ENCODE results near the gene SLC6A7.

SLC6A7 gene

DNA sequence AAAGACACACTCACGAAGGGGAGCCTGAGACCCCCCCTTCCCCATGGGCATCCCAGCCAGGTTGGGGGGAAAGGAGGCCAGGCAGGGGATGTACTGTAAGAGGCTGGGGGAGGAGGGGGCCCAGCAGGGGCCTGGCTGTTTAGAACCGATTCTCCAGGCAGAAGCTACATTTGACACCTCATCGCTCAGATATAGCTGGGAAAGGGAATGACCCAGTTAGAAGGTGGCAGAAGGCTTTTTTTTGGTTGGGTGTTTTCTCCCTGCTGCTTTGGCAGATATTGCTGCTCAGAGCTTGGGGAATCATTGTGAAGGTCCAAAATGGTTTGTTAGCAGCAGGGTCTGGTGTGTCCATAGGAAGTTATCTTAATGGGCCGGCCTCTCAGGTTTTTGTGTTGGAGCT, 17.3 kb upstream of the SLC6A7 start:
- no peak for DNase-seq (ENCODE audit: low read depth in 2 of 2)

DNA sequence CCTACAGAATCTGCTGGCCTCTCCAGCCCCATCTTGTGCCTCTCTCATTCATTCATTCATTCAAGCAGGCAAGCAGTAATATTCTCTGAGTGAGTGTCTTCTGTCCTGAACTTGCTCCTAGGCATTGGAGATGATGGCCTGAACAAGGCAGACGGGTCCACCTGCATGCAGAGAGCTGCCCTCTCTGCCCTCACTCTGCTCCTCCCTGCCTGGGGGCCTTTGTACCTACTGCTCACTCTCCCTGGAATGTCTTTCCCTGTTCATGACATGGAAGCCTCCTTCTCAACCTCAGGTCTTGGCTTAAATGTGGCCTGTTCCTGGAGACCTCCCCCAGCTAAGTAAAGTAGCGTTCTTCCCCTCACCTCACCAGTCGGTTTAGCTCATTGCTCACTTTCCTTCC, 16.7 kb upstream of the SLC6A7 start:
- DNase-seq (ENCODE audit: low read depth in 2 of 2), result no peak

DNA sequence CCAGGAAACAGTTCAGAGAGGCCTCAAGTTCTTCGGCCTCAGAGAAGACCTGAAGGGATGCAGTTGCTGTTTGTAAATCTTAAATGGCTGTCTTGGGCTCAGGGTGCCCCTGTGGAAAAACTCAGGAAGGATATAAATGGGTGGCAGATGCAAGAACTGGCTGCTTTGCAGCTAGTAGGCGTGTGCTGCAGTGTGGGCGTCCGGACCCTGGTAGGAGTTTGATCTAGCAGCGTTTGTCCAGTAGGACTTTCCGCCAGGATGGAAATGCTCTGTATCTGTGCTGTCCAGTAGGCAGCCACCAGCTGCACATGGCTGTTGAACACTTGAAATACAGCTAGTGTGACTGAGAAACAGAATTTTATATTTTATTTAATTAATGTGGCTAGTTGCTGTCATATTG, 15.6 kb upstream of the SLC6A7 start:
- no peak for DNase-seq (ENCODE audit: low read depth in 2 of 2)

DNA sequence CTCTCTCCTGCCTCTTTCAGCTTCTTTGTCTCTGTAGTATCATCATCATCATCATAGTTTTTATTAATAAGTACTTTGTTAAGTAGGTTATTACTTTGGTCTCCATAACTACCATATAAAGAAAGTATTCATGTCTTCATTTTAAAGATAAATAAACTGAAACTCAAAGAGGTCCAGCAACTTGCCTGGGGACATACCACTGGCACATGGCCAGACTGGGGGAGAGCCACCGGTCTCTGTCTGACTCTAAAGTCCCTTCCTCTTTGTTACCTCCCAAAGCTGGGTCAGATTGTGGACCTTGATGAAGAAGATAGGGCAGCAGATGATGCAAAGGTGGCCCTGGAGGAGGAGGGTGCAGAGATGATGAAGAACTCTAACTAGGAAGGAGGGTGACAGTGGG, 14.8 kb upstream of the SLC6A7 start:
- no peak for DNase-seq (ENCODE audit: low read depth in 2 of 2)

DNA sequence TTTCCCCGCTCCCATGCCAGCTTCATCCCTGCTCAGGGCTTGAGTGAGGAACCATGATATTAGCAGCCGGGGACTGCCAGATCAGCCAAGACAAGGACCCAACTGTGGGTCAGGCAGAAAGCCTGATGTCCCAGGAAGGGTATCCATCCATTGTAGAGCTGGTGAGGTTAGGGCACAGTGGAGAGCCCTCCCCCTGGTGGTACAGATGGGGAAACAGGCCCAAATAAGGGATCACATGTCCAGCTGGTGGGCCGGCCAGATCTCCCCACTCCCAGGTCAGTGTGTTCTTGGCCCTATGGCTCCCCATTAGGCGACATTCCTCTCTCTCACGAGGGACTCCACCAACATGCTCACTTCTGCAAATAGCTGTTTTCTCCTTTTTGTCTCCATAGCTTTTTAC, 14.3 kb upstream of the SLC6A7 start:
- DNase-seq (ENCODE audit: low read depth in 2 of 2), result no peak

DNA sequence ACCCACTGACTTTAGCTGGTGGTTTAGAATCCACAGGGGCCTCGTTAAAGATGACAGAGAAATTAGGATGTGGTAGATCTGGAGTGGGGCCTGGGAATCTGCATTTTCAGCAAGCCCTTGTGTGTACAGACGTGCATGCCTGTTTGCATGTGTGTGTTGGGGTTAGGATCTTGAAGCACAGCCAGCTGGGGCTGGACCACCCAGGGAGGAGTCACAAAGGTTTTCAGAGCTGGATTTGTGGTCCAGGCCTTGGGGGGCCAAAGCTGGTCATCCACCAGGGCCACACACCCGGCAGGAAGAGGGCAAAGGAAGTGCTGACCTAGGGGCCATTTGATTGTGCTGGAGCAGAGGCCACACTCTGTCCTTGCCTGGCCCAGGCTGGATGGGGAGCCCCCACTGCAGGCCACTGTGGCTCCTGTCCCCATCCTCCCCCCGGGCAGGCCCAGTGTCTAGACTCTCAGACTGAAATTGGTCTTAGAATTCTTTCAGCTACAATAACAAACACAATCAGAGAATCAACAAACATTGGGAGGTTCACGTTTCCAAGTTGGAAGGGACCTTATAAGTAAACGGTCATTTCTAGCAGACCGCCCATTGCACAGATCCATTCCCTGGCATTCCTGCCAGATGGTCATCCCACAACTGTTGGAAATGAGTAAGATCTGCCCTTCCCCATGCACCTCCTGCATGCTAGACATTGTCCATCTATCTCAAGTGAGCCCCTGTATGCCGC, 13.0 kb upstream of the SLC6A7 start:
- DNase-seq (ENCODE audit: low read depth in 2 of 2), result no peak

DNA sequence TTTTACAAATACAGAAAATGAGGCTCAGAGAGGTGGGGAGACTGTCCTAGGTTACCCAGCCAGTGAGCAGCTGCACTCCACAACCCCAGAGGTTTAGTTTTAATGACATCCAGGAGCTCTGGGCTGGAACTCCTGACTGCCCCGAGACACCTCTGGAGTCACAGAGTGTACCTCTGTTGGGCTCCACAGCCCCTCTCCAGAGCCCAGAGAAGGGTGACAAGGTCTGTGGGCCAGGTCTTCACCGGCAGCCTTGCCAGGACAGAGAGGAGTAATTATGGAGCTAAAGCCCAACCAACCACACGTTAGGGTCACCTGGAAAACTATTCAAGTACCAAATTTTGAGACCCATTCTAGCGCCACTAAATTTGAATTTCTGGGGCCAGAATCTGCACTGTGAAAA, 12.1 kb upstream of the SLC6A7 start:
- no peak for DNase-seq (ENCODE audit: low read depth in 2 of 2)

DNA sequence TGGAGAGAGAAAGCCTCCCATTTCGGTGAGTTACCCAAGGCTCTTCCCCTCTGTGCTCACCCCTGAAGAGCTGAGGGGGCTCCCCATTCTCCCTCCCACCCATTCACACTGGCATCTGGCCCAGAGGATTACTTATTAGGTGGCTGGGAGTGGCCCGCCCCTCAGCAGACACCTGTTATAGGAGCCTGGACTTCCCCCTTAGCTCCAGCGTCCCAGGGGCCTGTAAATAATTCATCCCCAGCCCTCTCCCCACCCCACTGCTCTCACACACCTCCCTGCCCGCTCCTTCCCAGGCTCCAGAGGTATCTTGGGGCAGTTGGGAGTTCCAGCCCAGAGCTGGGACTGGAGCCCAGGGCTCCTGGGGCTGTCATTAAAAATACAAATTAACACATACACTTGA, 11.6 kb upstream of the SLC6A7 start:
- DNase-seq (ENCODE audit: low read depth in 2 of 2), result no peak

DNA sequence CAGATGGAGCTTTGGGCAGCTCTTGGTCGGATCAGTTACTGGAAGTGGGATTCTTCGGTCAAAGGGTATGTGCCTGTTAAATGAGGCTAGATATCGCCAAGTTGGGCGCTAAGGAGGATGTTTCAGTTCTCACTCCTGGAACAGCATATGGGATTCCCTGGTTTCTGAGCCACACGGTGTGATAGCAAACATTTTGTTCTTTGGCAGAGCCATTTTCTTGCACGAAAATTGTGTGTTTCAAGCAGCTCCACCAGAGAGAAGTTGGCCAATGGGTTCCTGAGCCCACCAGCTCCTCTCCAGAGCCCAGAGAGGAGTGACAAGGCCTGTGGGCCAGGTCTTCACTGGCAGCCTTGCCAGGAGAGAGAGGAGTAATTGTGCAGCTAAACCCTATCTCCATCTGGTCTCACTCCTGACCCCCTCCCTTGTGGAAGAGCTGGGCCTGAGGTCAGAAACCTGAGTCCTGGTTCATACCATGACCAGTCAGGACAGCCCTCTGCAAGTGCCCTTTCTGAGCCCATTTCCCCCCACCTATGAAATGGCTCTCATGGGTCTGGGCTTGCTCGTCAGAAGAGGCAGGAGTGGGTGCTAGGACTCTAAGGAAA, 10.7 kb upstream of the SLC6A7 start:
- no peak for DNase-seq (ENCODE audit: low read depth in 2 of 2)

DNA sequence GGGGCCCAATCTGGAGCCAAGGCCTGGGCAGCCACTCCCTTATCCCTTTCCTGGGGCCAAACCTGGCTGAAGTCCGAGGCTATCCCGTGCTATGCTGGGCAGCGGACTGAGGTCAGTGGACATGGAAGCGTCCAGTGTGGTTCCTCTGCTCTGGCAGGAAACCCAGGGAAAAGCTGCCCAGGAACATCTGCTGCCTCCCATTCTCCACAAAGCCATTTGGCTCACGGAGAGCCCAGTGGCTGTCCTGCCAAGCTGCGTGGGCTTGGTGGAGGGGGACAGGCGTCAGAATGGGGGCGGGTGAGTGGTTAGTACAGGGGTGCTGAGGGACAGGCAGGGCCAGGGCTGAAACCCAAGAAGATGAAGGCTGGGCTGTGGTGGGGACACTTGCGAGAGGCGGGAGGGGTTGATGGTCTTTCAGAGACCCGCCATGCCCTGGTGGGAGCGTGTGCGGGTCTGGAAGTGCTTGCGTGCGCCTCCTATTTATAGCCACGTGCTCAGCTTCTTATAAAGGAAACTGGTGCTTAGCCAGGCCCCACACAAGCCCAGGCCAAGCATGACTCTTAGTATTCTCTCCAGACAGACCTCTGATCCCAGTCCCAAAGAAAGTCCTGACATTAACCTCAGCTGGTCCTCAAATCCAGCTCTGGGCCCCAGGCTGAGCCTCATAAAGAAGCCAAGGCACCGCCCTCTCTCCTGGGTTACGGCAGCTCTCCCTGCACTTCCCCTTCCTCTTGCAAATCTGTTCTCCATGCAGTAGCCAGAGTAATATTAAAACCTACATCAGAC, 9.4 kb upstream of the SLC6A7 start:
- DNase-seq (ENCODE audit: low read depth in 2 of 2), result no peak

DNA sequence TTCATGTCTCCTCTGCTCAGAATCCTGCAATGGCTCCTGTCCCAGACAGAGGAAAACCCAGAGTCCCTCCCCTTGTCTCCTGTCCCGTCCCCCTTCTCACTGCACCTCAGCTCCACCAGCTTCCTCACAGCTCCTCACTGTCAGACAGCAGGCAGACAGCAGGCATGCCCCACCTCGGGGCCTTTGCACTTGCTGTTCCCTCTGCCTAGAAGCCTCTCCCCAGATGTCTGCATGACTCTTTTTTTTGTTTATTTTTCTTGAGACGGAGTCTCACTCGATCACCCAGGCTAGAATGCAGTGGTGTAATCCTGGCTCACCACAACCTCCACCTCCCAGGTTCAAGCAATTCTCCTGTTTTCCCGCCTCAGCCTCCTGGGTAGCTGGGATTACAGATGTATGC, 8.8 kb upstream of the SLC6A7 start:
- no peak for DNase-seq (ENCODE audit: low read depth in 2 of 2)

DNA sequence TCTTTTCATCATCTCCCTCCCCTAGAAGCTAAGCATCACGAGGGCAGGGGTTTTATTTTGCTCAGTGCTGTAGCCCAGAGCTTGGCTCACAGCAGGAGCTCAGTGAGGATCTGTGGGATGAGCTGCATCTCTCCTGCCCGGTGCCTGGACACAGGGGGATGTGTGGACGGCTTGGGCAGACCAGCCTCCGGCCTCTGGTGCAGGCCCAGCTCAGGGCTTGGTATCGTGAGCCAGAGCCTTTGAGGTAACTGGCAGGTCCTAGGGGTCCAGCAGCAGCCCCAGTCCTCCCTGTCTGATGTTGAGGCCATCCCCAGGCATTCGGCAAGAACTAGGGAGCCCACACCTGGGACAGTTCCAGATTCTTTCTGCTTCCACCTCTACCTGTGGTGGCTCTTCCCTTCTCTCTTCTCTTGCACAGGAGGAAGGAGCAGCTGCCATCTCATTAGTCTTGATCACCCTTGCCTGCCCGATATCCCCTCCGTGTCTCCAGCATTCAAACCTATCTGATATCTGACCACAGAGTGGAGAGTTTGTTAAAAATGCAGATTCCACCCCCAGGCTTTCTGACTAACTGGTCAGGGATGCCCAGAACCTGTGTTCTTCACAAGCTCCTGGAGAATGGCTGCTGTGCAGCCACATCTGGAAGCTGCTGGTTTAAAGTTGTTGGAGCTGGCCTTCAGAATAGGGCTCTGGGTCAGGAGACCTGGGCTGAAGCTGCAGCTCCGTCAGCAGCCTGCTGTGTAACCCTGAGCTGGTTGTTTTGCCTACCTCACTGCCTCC, 7.9 kb upstream of the SLC6A7 start:
- no peak for DNase-seq (ENCODE audit: low read depth in 2 of 2)

DNA sequence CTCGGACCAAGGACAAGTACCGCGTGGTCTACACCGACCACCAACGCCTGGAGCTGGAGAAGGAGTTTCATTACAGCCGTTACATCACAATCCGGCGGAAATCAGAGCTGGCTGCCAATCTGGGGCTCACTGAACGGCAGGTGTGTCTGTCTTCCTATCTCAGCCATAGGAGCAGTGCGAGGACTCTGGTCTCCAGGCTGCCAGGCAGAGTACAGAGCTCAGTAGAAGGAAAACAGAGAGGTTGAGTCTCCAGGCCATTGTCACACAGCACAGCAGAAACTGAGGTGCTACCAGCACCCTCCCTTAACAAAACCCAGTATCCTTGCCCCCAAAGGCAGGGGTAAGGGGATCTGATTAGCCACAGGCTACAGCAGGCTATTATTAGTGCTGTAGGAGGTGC, 7.1 kb upstream of the SLC6A7 start:
- DNase-seq (ENCODE audit: low read depth in 2 of 2), result no peak

DNA sequence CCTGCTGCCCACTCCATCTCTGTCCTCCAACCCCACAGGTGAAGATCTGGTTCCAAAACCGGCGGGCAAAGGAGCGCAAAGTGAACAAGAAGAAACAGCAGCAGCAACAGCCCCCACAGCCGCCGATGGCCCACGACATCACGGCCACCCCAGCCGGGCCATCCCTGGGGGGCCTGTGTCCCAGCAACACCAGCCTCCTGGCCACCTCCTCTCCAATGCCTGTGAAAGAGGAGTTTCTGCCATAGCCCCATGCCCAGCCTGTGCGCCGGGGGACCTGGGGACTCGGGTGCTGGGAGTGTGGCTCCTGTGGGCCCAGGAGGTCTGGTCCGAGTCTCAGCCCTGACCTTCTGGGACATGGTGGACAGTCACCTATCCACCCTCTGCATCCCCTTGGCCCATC, 6.4 kb upstream of the SLC6A7 start:
- DNase-seq (ENCODE audit: low read depth in 2 of 2), result no peak

DNA sequence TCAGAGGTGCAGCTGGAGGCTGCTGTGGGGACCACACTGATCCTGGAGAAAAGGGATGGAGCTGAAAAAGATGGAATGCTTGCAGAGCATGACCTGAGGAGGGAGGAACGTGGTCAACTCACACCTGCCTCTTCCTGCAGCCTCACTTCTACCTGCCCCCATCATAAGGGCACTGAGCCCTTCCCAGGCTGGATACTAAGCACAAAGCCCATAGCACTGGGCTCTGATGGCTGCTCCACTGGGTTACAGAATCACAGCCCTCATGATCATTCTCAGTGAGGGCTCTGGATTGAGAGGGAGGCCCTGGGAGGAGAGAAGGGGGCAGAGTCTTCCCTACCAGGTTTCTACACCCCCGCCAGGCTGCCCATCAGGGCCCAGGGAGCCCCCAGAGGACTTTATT, 5.9 kb upstream of the SLC6A7 start:
- no peak for DNase-seq (ENCODE audit: low read depth in 2 of 2)

DNA sequence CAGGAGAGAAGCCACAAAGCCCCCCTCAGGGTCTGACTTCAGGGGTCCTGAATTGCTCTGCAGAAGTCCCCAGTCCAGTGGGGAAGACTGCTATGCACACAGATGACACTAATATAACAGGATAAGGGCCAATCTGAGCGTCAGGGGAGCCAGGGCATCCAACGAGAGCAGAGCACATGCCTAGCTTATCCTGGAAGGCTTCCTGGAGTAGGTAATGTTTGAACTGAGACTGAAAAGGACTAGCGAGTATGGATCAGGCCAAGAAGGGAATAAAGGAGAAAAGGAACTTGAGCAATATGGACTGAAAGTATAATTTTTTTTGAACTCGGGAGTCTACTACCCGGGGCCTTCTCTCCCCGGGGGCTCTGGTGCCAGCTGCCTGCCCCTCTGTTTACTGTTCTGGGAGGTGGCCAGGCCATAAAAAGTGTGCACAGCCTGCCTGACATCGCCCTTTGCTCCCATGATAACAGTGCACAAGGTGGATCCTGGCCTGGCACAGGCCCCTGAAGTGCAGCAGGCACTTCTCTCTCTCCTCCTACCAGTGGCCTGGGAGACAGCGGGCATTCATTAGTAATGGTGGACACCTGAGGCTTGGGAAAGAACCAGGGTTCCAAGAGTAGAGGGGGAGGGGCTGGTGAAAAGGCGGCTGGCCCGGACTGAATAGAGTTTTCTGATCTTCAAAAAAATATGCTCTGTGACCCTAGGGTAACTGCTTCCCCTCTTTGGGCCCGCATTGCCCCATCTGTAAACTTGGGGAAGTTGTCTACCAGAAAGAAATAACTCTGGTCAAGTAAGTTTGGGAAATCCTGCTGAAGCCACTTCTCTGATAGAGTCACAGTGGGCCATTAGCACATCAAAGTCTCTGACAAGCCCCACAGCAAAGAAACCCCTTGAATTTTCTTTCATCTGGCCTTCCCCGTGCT, 4.6 kb upstream of the SLC6A7 start:
- DNase-seq (ENCODE audit: low read depth in 2 of 2), result no peak

DNA sequence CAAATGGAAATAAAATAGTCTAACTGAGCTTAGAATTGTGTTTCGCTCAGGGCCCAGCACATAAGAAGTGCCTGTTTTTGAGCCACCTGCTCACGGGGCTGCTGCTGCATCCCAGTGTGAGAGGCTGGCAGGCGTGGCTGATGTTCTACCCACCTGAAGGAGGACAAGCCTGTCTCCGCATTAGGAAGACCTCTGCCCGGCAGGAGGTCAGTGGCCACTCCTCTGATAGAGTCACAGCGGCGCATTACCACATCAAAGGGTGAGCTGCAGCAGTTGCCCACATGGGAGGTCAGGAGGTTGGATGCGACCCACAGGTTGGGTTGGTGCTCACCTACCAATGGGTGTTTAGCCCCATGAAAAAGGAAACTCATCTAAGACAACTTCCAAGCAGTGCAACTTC, 3.7 kb upstream of the SLC6A7 start:
- no peak for DNase-seq (ENCODE audit: low read depth in 2 of 2)

DNA sequence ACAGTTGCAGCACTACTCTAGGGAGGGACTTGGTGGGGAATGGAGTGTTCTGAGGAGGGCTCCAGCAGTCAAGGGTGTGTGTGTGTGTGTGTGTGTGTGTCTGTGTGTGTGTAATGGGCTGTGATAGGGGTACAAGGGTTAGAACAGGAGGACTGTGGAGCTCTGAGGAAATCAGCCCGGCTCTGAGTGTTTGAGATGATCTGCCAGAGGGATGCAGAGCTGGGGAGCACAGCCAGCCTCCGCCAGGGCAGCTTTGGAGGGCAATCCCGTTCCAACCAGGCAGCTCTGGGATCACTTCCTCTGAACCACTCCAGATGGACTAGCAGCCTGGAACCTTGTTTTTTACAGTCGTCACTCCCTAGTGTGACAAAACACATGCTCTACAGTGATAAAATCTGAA, 3.0 kb upstream of the SLC6A7 start:
- DNase-seq (ENCODE audit: low read depth in 2 of 2), result no peak

DNA sequence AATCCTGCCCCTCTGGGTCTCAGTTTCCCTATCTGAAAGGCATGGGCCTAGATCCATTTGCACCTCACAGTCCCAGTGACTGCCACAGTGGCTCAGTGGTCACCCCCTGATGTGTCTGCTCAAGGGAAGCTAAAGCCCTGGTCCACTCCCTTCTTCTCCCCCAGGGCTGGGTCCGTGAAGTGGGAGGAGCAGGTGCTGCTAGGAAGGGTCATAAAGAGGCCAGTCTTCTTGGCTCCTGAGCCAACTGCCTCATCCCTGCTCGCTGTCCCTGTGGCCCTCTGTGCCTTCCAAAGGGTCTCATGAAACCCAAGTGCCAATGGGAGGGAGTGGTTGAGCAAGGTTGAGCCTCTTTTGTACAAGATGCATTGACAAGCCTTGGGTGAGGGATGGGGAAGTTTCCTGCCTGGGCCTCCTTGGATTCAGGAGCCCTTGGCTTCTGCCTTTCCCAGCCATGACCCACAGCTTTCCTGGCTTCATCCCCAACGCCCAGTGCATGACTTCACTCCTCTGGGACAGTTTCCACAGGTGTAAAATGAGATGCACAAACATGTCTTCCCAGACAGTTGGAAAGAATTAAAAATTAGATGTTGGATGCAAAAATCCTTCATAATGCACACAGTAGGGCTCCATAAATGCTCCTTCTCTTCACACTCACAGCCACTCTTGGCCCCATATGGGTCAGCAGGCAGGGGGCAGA, 1.6 kb upstream of the SLC6A7 start:
- no peak for DNase-seq (ENCODE audit: low read depth in 2 of 2)

DNA sequence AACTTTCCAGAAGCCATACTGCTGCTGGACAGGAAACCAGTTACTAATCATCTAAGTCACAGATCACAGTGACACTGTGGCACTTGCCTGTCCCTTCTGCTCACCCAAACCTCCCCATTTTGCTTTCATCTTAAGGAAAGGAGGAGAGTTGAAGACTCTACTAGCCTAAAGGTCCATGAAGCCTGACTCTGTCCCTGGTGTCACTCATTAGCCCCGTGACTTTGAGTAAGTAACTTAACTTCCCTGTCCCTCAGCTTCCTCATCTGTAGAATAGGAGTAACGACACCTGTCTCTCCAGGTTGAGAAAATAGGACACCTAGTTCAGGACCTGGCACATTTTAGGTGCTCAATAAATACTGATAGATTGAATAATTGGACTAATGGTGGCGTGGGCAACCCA, 536 bp upstream of the SLC6A7 start:
- DNase-seq (ENCODE audit: low read depth in 2 of 2), result no peak

DNA sequence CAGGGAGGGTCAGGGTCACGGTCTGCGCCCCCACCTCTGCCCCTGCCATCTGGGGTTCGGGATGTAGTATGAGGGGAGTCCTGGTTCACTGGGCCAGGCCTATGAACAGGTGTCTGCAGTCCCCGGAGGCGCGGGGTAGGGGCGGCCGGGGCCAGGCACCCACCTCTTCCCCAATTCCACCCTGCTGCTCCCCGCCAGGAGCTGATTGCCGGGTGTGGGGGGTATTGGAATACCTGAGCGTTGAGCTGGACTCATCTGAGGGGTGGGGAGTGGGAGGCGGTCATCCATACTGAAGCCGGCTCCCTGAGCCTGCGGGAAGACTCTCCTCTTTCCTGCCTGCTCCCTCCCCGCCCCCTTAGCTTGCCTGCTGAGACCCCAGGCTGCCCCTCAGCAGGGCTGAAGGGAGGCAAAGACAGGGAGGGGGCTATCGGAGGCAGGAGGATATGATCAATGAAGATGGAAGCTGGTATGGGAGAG, 679 bp downstream of the SLC6A7 start:
- no peak for DNase-seq (ENCODE audit: low read depth in 2 of 2)

Measured in stimulated activated CD8-positive, alpha-beta memory T cell treated with anti-CD3 and anti-CD28 coated beads, Interleukin-7, amount 100 ng/mL, for 4 hours (primary cell).